ENCODE results near the gene HOXB3.

DNA sequence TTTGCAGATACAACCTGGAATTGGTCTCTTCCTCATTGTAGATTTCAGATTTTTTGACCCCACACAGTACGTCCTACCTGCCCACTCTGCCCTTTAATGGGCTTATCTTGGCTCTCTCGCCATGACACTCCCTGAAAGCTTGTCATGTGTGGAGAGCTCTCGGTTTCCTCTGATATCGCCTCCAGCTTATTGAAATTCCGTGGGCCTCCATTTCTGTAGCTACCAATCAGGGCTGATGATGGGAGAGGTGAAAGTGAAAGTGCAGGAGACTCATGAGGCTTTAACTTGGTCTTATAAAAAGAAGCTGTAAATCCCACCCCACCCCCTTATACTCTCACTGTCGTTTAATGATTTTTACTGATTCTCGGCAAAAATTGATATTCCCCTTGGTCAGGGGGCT lies 76.9 kb downstream of the HOXB3 start:
- TF ChIP-seq, protein P1, sequence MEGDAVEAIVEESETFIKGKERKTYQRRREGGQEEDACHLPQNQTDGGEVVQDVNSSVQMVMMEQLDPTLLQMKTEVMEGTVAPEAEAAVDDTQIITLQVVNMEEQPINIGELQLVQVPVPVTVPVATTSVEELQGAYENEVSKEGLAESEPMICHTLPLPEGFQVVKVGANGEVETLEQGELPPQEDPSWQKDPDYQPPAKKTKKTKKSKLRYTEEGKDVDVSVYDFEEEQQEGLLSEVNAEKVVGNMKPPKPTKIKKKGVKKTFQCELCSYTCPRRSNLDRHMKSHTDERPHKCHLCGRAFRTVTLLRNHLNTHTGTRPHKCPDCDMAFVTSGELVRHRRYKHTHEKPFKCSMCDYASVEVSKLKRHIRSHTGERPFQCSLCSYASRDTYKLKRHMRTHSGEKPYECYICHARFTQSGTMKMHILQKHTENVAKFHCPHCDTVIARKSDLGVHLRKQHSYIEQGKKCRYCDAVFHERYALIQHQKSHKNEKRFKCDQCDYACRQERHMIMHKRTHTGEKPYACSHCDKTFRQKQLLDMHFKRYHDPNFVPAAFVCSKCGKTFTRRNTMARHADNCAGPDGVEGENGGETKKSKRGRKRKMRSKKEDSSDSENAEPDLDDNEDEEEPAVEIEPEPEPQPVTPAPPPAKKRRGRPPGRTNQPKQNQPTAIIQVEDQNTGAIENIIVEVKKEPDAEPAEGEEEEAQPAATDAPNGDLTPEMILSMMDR (IDR thresholded peaks at IDR 0.05), result no peak
- no peak for TF ChIP-seq EP300 (IDR thresholded peaks at IDR 0.05; ENCODE audit: low read depth)

Data from transverse colon (tissue), 3 donors.